Fibroblast of skin of scalp (primary cell): ENCODE measurements around the gene SERPIND1. TPM values are rescaled to one million over a fixed set of nuclear protein-coding genes. Genes with fewer than 3 reads are reported as not detected.
"Not testable (repeated sequence)": the region's sequence is repeated elsewhere in the genome, so short reads cannot be mapped to it uniquely, and the experiment has no call there.

Experiments
- DNase-seq: peaks from one replicate; pipeline ENCODE4 v3.0.0-alpha.2; 2013
- polyA plus RNA-seq, 2 experiments: library from polyadenylated mRNA; unstranded; fragments of 120-200 nt; gene quantifications; one replicate each; pipeline ENCODE4 v1.2.1, GENCODE V29; 2013; ENCODE audit not compliant: insufficient read length in 2 of 2

The SERPIND1 gene, protein sequence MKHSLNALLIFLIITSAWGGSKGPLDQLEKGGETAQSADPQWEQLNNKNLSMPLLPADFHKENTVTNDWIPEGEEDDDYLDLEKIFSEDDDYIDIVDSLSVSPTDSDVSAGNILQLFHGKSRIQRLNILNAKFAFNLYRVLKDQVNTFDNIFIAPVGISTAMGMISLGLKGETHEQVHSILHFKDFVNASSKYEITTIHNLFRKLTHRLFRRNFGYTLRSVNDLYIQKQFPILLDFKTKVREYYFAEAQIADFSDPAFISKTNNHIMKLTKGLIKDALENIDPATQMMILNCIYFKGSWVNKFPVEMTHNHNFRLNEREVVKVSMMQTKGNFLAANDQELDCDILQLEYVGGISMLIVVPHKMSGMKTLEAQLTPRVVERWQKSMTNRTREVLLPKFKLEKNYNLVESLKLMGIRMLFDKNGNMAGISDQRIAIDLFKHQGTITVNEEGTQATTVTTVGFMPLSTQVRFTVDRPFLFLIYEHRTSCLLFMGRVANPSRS
- not detected for polyA plus RNA-seq (2013, experiment 1 of 2; ENCODE audit: insufficient read length)
- 0.16 TPM for polyA plus RNA-seq (2013, experiment 2 of 2; ENCODE audit: insufficient read length)

DNA sequence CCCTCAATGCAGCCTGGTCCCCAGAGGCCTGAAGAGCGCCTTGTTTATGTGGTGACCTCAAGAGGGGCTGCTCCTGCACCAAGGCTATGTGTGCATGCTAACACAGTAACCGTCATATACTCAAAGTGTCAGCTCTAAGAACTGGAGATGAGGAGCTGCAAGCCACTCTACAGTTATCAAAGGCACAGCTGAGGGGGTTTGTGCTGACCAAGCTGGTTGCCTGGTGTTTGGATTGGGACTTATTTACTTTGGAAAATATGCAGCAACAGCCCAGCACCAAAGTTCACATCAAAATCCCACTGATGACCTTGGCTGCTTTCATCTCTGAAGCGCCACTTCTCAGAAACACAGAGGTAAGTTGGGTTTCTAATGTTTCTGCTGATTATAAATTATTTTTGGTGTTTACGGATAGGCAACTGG, at the start of gene SERPIND1:
TSS of gene SERPIND1 (plus strand) at position 321 of the 420 bp plus-strand sequence. CDS start 5,200 bp downstream, outside the sequence.
- no peak for DNase-seq

DNA sequence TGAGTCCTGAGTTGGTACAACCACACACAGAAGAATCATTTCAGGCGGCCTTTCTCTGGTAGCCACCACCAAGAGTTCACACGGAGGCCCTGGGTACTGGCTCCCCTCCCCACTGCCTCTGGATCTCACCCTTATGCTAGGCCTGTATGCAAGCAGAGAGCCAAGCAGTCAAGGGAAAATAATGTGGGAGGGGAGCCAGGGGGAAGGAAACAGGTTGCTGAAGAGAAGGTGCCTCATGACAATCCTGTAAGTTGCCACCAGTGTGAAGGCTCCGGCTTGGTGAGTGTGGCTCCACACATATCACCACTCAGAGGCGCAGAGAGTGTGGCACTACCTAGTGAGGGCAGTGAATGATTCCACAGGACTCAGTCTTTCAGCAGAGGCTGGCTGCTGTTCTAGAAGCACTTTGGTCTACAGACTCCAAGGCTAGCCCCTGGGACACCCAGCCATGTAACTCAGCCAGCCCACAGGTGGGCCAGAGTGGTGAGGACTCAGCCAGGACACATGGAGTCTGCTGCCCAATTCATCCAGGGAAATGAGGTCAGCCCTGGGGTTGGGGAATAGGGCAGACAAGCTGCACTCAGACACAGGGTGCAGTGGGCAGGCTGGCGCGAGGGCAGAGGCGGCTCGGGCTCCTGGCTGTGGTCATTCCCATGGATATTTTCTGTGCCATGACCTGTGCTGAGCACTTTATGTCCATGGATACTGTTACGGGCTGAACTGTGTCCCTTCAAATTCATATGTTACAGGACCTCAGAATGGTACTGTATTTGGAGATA, 49.0 kb upstream of the SERPIND1 start:
- DNase-seq: no peak

DNA sequence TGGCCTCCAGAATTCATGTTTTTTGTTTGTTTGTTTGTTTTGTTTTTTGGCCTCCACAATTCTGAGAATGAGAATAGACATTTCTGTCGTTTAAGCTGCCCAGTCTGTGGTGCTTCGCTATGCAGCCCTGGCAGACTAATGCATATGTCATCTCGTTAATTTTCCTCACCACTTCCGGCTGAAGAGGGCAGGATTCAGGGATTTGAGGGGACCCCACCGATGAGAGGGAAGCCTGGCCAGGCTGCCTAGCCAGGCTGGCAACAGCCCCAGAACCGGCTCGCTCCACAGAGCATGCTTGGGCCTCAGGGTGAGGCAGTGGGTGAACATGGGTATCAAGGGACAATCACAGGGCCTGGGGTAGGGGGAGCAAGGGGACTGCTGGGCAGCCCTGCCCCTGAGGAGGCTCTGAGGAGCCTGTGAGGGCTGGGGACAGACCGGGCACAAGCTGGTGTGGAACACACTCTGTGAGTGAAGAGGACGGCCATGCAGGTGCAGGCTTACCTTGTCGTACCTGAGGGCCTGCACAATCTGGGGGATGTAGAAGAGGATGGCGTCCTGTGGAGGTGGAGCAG, 47.8 kb upstream of the SERPIND1 start:
- DNase-seq: peak; percentile 9

DNA sequence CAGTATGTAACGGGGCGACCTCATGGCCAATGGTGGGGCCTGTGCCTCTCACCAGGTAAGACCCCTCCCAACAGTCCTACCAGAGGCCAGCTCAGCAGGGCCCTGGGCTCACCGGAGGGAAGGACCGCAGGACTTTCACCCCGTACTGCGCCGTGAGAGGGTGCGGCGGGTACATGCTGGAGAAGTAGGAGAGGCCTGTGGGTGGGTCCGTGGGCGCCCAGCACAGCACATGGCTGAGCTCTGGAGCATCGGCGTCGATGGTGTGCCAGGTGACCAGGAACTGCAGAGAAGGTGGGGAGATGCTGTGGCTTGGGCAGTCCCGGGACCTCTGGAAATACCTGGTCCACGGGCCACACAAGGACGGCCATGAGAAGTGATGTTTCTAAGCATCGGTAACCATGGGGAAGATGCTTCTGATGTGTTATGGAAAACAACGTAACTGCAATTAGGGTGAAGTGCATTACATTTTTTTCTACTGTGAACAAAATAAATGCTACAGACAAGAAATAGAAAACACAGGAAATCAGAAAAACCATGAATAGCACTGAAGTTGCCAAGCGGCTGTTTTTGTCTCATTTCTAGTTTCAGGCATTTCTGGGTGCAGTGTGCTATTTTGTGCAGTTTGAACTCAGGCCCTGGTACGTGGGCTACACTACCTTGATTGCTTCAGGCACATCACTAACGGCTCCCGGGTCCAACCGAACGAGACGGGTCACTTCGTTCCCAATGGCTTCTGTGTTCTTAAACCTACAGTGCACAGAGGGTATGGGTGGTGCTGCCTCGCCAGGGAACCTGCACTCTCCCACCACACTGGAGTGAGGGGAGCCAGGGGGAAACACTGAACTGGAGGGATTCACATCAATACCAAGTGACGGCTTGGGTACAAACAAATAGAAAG, 46.5 kb upstream of the SERPIND1 start:
- DNase-seq: no peak

DNA sequence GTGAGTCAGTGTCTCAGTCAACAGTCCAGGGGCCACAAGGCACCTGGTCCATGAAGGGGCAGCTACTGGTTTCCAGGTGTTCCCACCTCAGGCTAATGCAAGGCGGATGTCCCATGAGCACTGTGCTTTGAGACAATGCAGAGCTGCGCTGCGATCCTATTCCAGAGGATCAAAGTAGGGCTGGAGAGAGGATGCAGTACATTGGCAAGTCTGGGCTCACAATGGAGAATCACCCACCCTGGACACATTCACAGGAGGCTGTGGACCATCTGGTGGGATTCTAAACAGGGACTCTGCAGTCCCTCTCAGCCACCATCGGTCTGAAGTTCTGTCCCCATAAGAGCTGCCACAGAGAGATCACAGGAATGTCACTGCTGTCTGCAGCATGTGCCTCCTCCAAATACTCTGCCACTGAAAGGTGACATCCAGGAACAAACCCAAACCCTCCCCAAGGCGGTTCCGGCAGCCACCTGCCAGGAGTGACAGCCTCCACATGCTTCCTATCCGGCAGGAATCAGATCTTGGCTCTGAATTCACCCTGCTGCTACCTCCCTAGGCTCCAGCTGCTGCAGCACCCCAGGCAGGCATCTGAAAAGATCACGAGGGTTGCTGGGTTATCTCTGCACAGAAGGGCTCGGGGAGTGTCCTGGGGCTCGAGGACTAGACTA, 45.3 kb upstream of the SERPIND1 start:
- no peak for DNase-seq

DNA sequence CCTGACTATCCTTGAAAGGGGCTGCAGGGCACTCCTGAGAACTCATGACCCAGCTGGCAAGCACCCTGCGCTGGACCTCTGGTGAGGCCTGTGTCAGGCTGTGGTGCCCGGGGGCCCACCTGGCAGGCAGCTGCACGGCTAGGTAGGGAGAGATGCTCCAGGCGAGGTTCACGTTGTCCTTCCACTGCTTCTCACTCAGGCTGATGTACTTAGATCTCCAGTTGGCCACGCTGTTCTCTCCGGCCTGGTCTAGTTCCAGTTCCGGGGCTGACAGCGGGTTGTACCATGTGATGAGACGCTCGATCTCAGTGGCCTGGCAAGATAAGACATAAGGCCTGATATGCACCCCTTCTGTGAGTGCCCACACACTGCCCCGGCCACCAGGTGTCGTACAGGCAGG, 44.7 kb upstream of the SERPIND1 start:
- DNase-seq: no peak

DNA sequence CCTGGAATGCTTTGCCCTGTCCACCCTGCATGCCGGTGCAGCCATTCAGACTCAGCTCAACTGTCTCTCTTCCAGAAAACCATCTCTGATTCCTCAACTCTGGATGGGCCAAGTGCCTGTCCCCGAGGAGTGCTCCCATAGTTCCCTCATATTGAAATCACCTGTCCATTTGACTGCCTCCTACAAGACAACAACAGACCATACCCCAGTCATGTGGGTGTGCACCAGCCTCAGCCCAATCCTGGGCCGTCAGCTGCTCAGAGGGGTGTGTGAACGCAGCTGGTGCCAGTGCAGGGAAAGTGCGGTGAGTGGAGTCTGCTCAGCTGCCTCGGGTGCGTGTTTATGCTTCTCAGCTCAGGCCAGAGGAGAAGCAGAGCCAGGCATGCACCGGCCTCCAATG, 41.5 kb upstream of the SERPIND1 start:
- DNase-seq: not testable (repeated sequence)

DNA sequence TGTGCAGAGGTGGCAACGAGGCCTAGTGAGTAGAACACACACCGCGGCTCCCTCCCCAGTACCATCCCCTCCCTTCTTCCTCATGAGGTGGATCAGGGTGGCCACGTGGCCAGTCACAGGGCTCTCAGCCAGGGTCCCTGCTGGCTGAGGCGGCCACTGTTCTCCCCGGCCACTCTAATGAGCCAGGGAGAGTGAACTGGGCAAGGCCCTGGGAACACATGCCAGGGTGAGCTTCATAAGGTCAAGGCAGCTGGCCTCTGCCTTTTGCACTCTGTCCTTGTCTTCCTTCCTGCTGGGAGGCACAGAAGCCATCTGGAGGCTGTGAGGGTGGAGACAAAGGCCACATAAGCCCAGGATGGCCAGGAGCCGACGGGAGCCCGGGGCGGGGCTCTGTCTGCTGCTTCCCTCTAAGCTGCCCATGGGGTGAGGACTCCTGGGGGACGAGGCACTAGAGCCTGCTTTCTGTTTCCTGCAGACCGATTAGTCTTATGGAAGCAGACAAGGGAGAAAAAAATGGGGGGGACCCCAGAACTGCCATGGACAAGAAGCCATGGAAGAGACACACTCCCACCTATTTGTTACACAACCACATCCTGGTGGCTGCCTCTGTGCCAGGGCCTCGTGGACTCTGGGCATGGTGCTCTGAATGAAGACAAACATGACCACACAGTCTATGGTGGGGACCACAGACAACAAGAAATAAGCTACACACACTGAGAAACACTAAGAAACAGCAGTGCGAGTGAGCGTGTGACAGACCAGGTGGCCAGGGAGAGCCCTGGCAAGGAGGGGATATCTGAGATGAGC, 38.4 kb upstream of the SERPIND1 start:
- not testable (repeated sequence) for DNase-seq

DNA sequence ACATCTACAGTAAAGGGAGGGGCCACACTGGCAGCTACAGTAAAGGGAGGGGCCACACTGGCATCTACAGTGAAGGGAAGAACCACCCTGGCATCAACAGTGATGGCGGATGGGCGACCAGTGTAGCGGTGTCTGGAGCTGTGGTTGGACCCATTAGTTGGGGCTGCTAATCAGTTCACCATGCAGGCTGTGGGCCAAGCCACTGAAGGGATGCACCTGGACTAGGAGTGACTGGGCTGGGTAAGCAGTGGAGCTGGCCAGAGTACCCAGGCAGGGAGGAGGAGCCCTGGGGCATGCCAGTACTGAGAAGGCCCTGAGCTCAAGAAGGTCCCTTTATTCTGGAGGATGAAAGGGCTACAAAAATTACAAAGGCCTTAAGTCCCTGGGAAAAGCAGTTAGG, 37.0 kb upstream of the SERPIND1 start:
- DNase-seq: not testable (repeated sequence)

DNA sequence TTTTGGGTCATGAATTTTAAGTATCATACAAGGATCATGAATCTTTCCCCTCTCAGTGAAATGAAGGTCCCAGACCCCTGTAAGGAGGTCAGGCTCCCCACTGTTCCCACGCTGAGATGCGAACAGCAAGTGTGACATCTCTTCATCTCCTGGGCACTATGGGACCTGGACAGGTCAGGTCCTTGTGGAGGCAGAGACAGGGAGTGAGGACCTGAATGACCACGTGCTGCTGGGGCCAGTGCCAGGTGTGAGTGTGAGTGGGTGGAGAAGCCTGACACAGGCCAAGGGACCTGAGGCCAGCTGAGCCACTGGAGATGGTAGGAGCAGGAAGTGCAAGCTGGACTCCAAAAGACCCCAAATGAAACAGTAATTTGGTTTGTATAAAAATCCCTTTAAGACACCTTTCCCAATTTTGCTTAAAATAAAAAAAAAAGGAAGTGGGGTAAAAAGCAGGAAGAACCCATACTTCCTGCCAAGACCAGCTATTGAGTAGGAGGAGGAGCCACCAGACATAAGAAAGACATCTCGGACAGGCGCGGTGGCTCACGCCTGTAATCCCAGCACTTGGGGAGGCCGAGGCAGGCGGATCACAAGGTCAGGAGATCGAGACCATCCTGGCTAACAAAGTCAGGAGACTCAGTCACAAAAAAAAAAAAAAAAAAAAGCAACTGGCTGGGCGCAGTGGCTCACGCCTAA, 35.4 kb upstream of the SERPIND1 start:
- DNase-seq: no peak

DNA sequence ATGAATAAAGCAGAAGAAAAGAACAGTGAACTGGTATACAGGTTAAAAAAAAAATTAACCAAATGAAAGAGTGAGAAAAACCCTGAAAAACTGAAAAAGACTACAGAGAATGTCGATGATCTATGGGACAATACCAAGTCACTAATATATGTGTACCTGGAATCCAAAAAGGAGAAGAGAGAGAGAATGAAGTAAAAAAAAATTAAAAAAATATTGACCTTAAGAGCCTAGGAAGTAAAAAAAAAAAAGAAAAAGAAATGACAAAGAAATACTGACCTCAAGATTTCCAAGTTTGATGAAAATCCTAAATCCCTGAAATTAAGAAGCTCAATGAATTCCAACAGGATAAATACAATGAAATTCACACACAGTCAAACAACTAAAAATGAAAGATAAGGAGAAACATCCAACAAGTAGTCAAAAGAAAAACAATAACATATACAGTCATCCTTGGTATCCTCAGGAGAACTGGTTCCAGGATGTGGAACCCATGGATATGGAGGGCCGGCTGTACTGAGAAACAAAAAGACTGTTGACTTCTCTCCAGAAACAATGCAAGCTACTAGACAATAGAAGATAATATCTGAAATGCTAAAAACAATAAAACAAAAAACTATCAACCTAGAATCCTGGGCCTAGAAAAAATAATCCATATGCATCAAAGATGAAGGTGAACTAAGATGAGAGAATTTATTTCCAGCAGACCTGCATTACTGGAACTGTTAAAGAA, 33.5 kb upstream of the SERPIND1 start:
- DNase-seq: no peak

DNA sequence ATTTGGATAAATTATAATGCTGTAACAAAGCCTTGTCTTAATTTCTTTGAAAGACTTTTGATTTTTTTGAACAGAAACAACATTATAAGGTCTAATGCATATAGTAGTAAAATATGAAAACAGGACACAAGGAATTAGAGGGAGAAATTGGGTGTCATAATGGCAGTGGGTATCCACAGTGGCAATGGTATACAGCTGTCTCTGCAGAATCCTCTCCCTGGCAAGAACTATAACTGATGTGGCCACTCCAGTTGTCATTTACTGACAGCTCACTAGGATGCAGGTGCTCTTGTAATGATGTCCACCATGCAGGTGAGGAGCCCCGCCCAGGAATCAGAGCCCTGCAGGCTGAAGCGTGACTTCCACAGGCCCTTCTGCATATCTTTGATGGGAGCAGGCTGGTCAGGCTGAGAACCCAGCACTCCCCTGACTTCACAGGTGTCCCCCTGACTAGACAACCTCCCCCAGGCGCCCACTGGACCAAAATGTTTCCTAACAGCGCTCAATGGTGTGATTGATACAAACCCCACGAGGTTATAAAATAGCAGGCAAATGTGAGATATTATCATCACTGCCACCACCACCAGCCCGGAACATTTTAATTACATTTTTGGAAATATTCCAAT, 32.8 kb upstream of the SERPIND1 start:
- DNase-seq: no peak

DNA sequence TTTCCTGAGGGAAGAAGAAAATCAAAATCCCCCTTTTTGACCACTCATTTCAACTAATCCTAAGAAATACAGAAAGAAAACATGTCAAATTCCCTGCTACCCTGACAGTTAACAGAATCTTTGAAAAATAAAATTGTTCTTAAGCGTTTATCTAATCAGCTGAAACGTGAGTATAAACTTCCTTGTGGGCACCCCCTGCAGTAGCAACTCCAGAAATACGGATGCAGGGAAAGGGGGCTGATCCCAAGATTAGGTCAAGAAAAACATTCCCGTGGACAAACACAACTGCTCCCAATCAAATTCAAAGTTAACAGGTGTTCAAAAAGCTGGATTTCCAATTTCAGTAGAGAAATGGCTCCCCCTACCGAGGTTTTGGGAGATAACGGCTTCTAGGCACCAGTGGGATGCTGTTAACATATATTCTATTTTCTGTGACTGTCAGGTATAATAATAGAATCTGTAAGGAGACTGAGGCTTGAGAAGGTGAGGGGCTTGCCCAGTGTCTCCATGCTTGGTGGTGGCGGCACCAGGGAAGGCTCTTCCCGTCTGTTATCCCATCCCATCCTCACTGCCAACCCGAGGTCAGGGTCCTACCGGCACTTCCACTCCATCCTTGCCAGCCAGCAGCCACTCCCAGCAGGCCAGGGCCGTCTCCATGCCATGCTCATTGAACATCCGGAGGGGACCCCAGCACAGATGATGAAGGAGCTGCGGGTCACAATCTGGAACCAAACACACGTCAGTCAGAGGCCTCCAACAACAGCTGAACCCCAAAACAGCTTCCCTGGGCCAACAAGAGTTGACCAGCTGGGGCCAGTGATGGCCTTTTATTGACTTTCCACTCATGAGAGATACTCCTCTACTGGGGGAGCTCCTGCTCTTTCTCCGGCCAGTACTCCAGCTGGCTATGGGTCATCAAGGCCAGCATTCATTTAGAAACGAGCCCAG, 32.0 kb upstream of the SERPIND1 start:
- DNase-seq: no peak

DNA sequence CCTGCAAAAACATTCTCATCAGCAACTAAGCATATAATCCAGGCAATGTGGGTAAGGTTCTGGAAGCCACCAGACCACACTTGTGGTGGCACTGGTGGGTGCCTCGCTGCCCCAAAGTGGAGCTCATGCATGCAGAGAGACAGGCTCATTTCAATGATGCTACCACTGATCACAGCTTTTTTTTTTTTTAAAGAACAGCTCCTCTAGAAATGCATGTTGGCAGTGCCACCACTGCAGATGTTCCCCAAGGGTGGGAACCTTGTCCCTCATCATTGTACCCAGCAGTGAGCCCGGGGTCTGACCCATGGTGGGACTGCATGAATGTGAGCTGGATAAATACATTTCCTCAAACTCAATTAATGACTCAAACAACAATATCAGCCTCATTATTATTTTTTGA, 31.1 kb upstream of the SERPIND1 start:
- DNase-seq: no peak

DNA sequence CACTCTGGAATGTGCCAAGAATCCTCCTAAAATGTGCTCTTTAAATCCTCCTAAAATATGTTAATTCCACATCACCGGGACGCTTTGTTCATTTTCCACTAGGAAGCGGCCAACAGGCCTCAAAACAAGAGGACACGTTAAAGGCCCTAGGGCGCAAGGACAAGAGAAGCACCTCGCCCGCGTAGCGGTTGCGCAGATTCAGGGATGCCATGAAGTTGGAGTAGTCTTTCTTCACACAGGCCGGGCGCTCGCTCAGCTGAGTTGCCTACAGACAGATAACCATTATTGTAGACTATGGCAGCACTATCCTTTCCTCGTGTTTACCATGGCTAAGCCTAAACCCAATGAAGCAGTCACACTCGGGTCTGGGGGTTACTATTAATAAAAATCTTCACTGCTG, 29.5 kb upstream of the SERPIND1 start:
- no peak for DNase-seq

DNA sequence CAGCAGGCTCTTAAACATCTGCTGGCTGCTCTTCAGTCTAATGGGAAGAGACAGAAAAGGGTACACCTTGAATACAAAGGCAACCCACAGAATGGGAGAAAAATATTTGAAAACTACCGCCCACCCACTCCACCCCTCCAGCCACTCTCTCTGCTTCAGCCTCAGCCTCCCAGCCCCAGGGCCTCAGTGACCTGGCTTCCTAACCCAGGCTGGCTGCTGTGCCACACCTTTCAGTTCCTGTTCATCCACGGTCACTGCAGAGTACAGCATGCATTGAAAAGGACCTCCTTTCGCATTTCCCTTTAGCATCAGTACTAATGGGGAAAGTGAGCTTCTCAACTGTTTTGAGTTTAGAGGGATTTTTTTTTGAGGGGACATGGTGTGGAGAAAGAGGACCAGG, 28.8 kb upstream of the SERPIND1 start:
- no peak for DNase-seq

DNA sequence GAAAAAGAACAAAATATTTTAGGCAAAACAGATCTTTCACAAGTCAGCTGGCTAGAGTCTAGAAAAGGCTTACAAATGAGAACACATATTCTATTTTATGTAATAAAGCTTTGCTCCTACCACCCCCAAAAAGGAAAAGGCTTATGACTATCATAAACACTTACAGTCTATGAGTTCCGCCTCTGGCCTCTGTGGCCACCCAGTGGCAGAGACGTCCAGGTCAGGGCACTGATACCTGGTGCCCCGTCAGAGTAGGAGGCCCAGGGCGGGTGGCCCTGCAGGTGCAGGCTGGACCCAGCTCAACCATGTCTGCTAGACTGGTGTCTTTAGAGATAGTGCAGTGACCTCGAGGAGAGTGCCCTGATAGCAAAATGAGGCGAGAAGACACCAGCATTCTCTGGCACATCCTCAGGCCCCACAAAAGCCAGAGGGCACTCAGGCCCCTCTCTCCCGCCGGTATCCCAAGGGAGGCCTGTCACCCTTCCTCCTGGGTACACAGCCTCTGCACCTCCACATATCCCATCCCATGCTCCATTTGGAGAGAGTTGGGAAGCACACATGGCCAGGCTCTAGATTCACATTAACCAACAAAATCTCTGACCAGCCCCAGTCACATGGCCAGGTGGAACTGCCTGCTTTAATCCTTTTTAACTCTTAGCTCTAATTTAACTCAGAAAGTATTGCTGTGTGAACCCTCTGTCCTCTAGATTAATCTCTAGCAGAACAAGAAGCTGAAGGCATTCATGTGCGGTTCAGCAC, 27.3 kb upstream of the SERPIND1 start:
- DNase-seq: no peak
